ENCODE data around the gene FBP1.
"Not testable (repeated sequence)": the region's sequence is repeated elsewhere in the genome, so short reads cannot be mapped to it uniquely, and the experiment has no call there.

FBP1 gene

DNA sequence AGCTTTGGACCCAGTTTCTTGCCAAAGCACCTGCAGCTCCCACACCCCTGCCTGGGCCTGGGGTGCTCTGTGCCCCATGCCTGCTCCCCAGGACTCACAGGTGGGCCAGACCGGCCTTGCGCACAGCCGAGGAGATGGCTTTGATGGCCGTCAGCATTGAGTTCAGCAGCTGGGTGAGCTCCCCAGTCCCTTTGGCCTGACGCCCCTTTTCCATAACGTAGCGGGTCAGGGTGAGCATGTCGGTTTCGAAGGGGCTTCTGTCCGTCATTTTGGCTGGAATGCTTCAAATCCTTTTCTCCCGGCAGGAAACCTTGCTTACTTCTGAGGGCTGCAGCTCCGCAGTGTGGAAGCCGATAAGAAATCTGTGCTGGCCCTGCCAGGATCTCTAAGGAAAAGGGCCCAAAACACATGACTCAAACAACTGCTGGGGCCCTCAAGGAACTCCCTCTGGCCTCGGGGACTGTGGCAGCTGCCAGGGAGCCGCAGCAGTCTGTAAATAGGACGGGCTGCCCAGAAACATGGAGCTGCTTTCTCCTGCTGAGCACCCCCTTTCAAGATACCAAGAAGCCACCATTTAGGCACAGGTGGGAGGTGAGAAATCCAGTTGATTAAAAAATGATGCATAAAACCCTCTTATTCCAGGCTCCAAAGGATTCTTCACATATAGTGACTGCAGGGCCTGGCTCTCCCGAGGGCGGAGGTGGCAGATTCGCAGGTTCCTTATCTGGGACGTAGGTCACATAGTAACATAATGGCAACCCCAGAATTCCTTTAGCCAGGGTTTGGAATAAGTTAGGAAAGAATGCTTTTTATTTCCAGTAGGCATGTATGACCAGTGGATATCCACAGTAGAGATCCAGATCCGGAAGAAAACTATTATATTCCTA lies 45.6 kb downstream of the FBP1 start, which contains the start of gene FBP2:
Gene FBP2, minus strand, starts transcription at position 366 of the 887 bp plus-strand sequence. Its CDS starts 98 bp downstream, at position 268.
- no peak within 1 kb of the TSS for H3K27ac ChIP-seq (ENCODE audit: low read length)
- no peak within 1 kb of the TSS for H3K9ac ChIP-seq (ENCODE audit: low read length in 2 of 2)
- H3K4me3 ChIP-seq (ENCODE audit: low read length in 2 of 2), result no peak within 1 kb of the TSS
- H3K36me3 ChIP-seq (ENCODE audit: control insufficient read depth in 2 of 2, insufficient read depth in 2 of 2, low read length in 2 of 2), result no peaks in the 10 kb centered on the region
- H3K27me3 ChIP-seq (ENCODE audit: control insufficient read depth in 1 of 2, insufficient read depth in 2 of 2, low read length in 2 of 2), result peaks cover 2 to 6% of the 10 kb centered on the region in 2 donors
- no peaks in the 10 kb centered on the region for H3K4me1 ChIP-seq (ENCODE audit: control insufficient read depth, insufficient read depth, low read length)
- H3K9me3 ChIP-seq (ENCODE audit: control insufficient read depth in 2 of 2, low read length in 2 of 2), result no peaks in the 10 kb centered on the region

DNA sequence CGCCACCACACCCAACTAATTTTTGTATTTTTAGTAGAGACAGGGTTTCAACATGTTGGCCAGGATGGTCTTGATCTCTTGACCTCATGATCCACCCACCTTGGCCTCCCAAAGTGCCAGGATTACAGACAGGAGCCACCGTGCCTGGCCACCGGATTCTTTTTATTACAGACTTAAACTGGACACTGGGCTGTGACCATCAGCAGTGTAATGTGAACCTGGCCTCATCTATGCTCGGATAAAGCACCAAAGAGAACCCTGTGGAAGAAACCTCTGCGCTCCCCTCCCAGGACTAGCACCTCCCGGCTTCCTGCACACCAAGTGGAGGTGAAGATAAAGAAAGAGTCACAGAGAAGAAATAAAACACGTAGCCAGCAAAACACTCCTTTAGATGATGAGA lies 46.6 kb downstream of the FBP1 start:
- not testable (repeated sequence) for H3K4me1 ChIP-seq (ENCODE audit: control insufficient read depth, insufficient read depth, low read length); H3K9ac ChIP-seq (ENCODE audit: low read length in 2 of 2); H3K9me3 ChIP-seq (ENCODE audit: control insufficient read depth in 2 of 2, low read length in 2 of 2); H3K4me3 ChIP-seq (ENCODE audit: low read length in 2 of 2); H3K27me3 ChIP-seq (ENCODE audit: control insufficient read depth in 1 of 2, insufficient read depth in 2 of 2, low read length in 2 of 2); H3K27ac ChIP-seq (ENCODE audit: low read length); H3K36me3 ChIP-seq (ENCODE audit: control insufficient read depth in 2 of 2, insufficient read depth in 2 of 2, low read length in 2 of 2)

DNA sequence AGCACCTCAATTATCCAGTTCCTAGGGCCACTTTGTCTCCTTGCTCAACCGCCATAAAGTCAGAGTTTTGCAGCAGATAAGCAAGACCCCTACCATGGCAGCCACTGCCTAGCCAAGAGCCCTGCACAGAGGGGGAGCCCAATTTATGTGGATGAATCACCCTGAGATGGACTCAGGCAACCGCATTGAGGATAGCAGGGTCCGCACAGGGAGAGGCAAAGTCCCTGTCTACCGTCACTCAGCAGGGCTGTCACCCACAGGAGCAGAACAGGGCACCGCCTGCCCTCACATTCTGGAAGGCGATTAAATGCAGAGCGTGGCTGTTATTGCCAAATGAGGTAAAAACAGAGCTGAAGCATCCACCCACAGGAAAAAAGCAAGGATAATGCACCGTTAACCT lies 47.4 kb downstream of the FBP1 start:
- Histone ChIP-seq H3K4me1 (ENCODE audit: control insufficient read depth, insufficient read depth, low read length) (no peaks in the 10 kb centered on the region), H3K27me3 (ENCODE audit: control insufficient read depth in 1 of 2, insufficient read depth in 2 of 2, low read length in 2 of 2) (peaks cover 2 to 6% of the 10 kb centered on the region in 2 donors), H3K9ac (ENCODE audit: low read length in 2 of 2) (no peak overlapping the region), H3K9me3 (ENCODE audit: control insufficient read depth in 2 of 2, low read length in 2 of 2) (no peaks in the 10 kb centered on the region), H3K4me3 (ENCODE audit: low read length in 2 of 2) (no peak overlapping the region), H3K27ac (ENCODE audit: low read length) (no peak overlapping the region), H3K36me3 (ENCODE audit: control insufficient read depth in 2 of 2, insufficient read depth in 2 of 2, low read length in 2 of 2) (no peaks in the 10 kb centered on the region)

DNA sequence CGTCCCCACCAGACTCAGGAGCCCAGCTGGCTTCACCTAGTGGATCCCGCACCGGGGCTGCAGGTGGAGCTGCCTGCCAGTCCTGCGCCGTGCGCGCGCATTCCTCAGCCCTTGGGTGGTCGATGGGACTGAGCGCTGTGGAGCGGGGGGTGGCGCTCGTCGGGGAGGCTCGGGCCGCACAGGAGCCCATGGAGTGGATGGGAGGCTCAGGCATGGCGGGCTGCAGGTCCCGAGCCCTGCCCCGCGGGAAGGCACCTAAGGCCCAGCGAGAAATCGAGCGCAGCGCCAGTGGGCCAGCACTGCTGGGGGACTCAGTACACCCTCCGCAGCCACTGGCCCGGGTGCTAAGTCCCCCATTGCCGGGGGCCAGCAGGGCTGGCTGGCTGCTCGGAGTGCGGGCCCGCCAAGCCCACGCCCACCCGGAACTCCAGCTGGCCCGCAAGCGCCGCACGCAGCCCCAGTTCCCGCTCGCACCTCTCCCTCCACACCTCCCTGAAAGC lies 48.2 kb downstream of the FBP1 start:
- not testable (repeated sequence) for H3K4me3 ChIP-seq (ENCODE audit: low read length in 2 of 2); H3K9me3 ChIP-seq (ENCODE audit: control insufficient read depth in 2 of 2, low read length in 2 of 2); H3K4me1 ChIP-seq (ENCODE audit: control insufficient read depth, insufficient read depth, low read length); H3K9ac ChIP-seq (ENCODE audit: low read length in 2 of 2); H3K27ac ChIP-seq (ENCODE audit: low read length); H3K36me3 ChIP-seq (ENCODE audit: control insufficient read depth in 2 of 2, insufficient read depth in 2 of 2, low read length in 2 of 2); H3K27me3 ChIP-seq (ENCODE audit: control insufficient read depth in 1 of 2, insufficient read depth in 2 of 2, low read length in 2 of 2)

DNA sequence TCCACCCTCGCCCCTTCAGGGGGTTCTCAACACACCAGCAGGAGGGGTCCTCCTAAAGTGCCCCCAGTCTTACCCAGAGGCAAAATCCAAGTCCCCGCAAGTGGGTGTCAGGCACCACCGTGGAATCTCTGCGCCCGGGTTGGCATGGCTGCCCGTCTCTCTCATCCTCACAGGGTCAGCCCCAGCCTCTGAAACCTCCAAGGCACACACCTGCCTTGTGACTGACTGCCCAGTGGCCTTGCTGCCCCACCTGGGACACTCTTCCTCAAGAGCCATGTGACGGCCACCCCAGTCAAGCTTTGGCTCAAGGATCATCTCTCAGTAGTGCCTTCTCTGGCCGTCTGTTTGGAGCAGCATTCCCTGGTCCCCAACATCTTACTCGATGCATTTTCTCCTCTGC lies 50.6 kb downstream of the FBP1 start:
- no peak overlapping the region for H3K27ac ChIP-seq (ENCODE audit: low read length)
- no peaks in the 10 kb centered on the region for H3K36me3 ChIP-seq (ENCODE audit: control insufficient read depth in 2 of 2, insufficient read depth in 2 of 2, low read length in 2 of 2)
- H3K4me3 ChIP-seq (ENCODE audit: low read length in 2 of 2), result no peak overlapping the region
- H3K9ac ChIP-seq (ENCODE audit: low read length in 2 of 2), result no peak overlapping the region
- H3K9me3 ChIP-seq (ENCODE audit: control insufficient read depth in 2 of 2, low read length in 2 of 2), result no peaks in the 10 kb centered on the region
- peaks cover 2 to 6% of the 10 kb centered on the region in 2 donors for H3K27me3 ChIP-seq (ENCODE audit: control insufficient read depth in 1 of 2, insufficient read depth in 2 of 2, low read length in 2 of 2)
- no peaks in the 10 kb centered on the region for H3K4me1 ChIP-seq (ENCODE audit: control insufficient read depth, insufficient read depth, low read length)

DNA sequence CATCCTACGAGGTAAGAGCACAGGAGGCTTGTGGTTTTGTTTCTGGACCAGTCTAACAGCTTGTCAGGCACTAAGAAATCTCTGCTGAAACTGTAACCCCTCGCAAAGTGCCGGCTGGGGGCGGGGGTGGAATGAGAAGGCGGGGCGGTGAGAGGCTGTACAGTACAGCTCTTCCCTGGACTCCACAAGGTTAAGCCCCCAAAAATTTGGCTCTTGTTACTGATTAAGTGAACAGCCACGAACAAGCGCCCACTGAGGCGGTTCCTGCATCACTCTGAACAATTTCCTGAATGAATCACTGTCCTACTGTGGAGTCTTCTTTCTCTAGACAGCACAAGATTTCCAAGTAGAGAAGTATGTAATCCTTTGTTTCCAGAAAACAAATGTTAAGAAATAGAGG lies 52.5 kb downstream of the FBP1 start:
- no peaks in the 10 kb centered on the region for H3K9me3 ChIP-seq (ENCODE audit: control insufficient read depth in 2 of 2, low read length in 2 of 2)
- no peak overlapping the region for H3K4me3 ChIP-seq (ENCODE audit: low read length in 2 of 2)
- H3K9ac ChIP-seq (ENCODE audit: low read length in 2 of 2), result no peak overlapping the region
- H3K4me1 ChIP-seq (ENCODE audit: control insufficient read depth, insufficient read depth, low read length), result no peaks in the 10 kb centered on the region
- H3K36me3 ChIP-seq (ENCODE audit: control insufficient read depth in 2 of 2, insufficient read depth in 2 of 2, low read length in 2 of 2), result no peaks in the 10 kb centered on the region
- H3K27me3 ChIP-seq (ENCODE audit: control insufficient read depth in 1 of 2, insufficient read depth in 2 of 2, low read length in 2 of 2), result peaks cover 2 to 4% of the 10 kb centered on the region in 2 donors
- no peak overlapping the region for H3K27ac ChIP-seq (ENCODE audit: low read length)

- no peaks in the 10 kb centered on the region for H3K36me3 ChIP-seq (ENCODE audit: control insufficient read depth in 2 of 2, insufficient read depth in 2 of 2, low read length in 2 of 2)
- H3K9ac ChIP-seq (ENCODE audit: low read length in 2 of 2), result no peak overlapping the region
- H3K27me3 ChIP-seq (ENCODE audit: control insufficient read depth in 1 of 2, insufficient read depth in 2 of 2, low read length in 2 of 2), result peaks cover 2 to 4% of the 10 kb centered on the region in 2 donors
- no peaks in the 10 kb centered on the region for H3K4me1 ChIP-seq (ENCODE audit: control insufficient read depth, insufficient read depth, low read length)
- H3K27ac ChIP-seq (ENCODE audit: low read length), result no peak overlapping the region
- H3K4me3 ChIP-seq (ENCODE audit: low read length in 2 of 2), result no peak overlapping the region
- no peaks in the 10 kb centered on the region for H3K9me3 ChIP-seq (ENCODE audit: control insufficient read depth in 2 of 2, low read length in 2 of 2)
These were observed 53.0 kb downstream of the FBP1 start for GRCh38 chr9:94586316-94586715.

DNA sequence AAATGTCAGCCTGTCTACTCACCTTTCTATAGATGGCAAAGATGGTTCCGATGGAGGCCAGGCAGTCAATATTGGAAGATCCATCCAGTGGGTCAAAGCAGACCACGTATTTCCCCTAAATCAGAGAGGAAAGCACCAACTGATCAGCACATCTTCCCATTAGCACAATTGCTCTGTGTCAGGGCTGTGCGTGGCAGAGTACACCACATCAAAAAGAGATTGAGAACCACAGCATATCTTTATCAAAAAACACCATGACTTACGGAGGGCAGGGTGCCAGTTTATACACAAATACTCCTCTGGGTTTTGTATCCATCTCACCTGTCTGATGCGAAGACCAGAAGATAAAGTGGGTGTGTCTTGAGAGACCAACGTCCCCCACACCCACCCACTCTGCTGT lies 54.8 kb downstream of the FBP1 start:
- no peaks in the 10 kb centered on the region for H3K9me3 ChIP-seq (ENCODE audit: control insufficient read depth in 2 of 2, low read length in 2 of 2)
- peaks cover 2 to 4% of the 10 kb centered on the region in 2 donors for H3K27me3 ChIP-seq (ENCODE audit: control insufficient read depth in 1 of 2, insufficient read depth in 2 of 2, low read length in 2 of 2)
- H3K27ac ChIP-seq (ENCODE audit: low read length), result no peak overlapping the region
- H3K9ac ChIP-seq (ENCODE audit: low read length in 2 of 2), result no peak overlapping the region
- no peak overlapping the region for H3K4me3 ChIP-seq (ENCODE audit: low read length in 2 of 2)
- H3K4me1 ChIP-seq (ENCODE audit: control insufficient read depth, insufficient read depth, low read length), result no peaks in the 10 kb centered on the region
- no peaks in the 10 kb centered on the region for H3K36me3 ChIP-seq (ENCODE audit: control insufficient read depth in 2 of 2, insufficient read depth in 2 of 2, low read length in 2 of 2)

DNA sequence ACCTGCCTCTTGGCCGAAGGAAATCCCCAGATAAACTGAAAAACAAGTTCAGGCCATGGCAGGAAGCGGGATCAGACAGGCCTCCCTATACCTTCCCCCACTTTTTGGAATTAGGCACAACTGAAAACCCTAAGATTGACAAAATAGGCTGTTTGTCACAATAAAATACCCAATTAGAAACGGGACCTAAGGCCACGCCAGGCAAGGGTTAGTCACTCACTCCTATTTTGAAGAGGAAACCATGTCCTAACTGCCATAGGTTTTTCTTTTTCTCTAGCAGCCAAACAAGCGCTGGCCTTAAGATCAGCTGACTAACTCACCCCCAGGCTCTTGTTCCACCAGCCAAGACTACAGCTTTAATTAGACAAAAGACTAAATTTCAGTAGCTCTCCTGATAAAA lies 57.6 kb downstream of the FBP1 start:
- H3K27ac ChIP-seq (ENCODE audit: low read length), result no peak overlapping the region
- H3K9me3 ChIP-seq (ENCODE audit: control insufficient read depth in 2 of 2, low read length in 2 of 2), result no peaks in the 10 kb centered on the region
- no peaks in the 10 kb centered on the region for H3K36me3 ChIP-seq (ENCODE audit: control insufficient read depth in 2 of 2, insufficient read depth in 2 of 2, low read length in 2 of 2)
- H3K27me3 ChIP-seq (ENCODE audit: control insufficient read depth in 1 of 2, insufficient read depth in 2 of 2, low read length in 2 of 2), result no peaks in the 10 kb centered on the region
- H3K9ac ChIP-seq (ENCODE audit: low read length in 2 of 2), result no peak overlapping the region
- no peak overlapping the region for H3K4me3 ChIP-seq (ENCODE audit: low read length in 2 of 2)
- no peaks in the 10 kb centered on the region for H3K4me1 ChIP-seq (ENCODE audit: control insufficient read depth, insufficient read depth, low read length)

GRCh38 chr9:94577571-94577970 lies 61.7 kb downstream of the FBP1 start:
- Histone ChIP-seq H3K9me3 (ENCODE audit: control insufficient read depth in 2 of 2, low read length in 2 of 2) (no peaks in the 10 kb centered on the region), H3K36me3 (ENCODE audit: control insufficient read depth in 2 of 2, insufficient read depth in 2 of 2, low read length in 2 of 2) (no peaks in the 10 kb centered on the region), H3K4me1 (ENCODE audit: control insufficient read depth, insufficient read depth, low read length) (no peaks in the 10 kb centered on the region), H3K27ac (ENCODE audit: low read length) (no peak overlapping the region), H3K9ac (ENCODE audit: low read length in 2 of 2) (no peak overlapping the region), H3K27me3 (ENCODE audit: control insufficient read depth in 1 of 2, insufficient read depth in 2 of 2, low read length in 2 of 2) (no peaks in the 10 kb centered on the region), H3K4me3 (ENCODE audit: low read length in 2 of 2) (no peak overlapping the region)

DNA sequence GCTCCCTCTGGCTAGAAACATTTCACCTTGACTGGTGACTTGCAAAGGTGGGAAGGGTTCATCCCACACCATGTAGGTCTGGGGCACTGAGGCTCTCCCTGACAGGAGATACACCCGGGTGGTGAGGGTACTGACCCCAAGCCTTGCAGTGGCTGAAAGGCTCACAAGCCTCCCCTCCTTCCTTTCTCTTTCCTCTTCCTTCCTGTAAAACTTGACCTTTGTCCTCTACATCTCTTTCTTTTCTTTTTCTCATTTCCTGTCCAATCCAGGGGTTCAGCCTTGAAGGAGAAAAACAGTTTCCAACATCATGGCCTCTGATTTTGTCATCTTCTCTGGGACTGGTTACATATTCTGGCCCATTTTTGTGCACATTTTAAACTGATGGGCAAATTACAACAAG lies 62.3 kb downstream of the FBP1 start:
- Histone ChIP-seq H3K27me3 (ENCODE audit: control insufficient read depth in 1 of 2, insufficient read depth in 2 of 2, low read length in 2 of 2) (no peaks in the 10 kb centered on the region), H3K36me3 (ENCODE audit: control insufficient read depth in 2 of 2, insufficient read depth in 2 of 2, low read length in 2 of 2) (no peaks in the 10 kb centered on the region), H3K4me3 (ENCODE audit: low read length in 2 of 2) (no peak overlapping the region), H3K9ac (ENCODE audit: low read length in 2 of 2) (no peak overlapping the region), H3K27ac (ENCODE audit: low read length) (no peak overlapping the region), H3K4me1 (ENCODE audit: control insufficient read depth, insufficient read depth, low read length) (no peaks in the 10 kb centered on the region), H3K9me3 (ENCODE audit: control insufficient read depth in 2 of 2, low read length in 2 of 2) (no peaks in the 10 kb centered on the region)
